Body of pancreas (tissue), 4 donors: ENCODE results near the gene XDH. TPM values are rescaled to one million over a fixed set of nuclear protein-coding genes. Genes with fewer than 3 reads are reported as not detected.

Experiments used
- ATAC-seq: fragments of 150-250 bp; one replicate; pipeline ENCODE4 v1.9.1; 2016
- DNase-seq, 4 donors: peaks; one replicate each; pipeline ENCODE4 v3.0.0-alpha.2; 2019
- H3K27ac ChIP-seq, 4 donors: fragments of 200-600 bp; sonication (generic); 1 replicate in 3 of 4; 2 replicates in 1 of 4; pipeline versions ENCODE4 v1.5.1 to v1.6.1; 2016 to 2019; ENCODE audit warnings: mild to moderate bottlenecking in 1 of 4, mixed read lengths in 1 of 4, moderate library complexity in 1 of 4
- H3K27me3 ChIP-seq, 2 donors: fragments of 200-600 bp; sonication (generic); one replicate each; pipeline ENCODE4 v1.6.0; 2016; ENCODE audit warnings: mild to moderate bottlenecking in 1 of 2
- H3K36me3 ChIP-seq, 2 donors: fragments of 200-600 bp; sonication (generic); replicated peaks in 1 of 2; 2 replicates each; pipeline ENCODE4 v1.5.1; 2016; ENCODE audit warnings: low read depth in 2 of 2; ENCODE audit not compliant: insufficient read depth in 1 of 2
- H3K4me1 ChIP-seq: fragments of 200-600 bp; sonication (generic); one replicate; pipeline ENCODE4 v1.6.0; 2016
- H3K4me3 ChIP-seq, 2 donors: fragments of 200-600 bp; sonication (generic); 1 replicate in 1 of 2; 2 replicates in 1 of 2; pipeline ENCODE4 v1.5.1; 2016 to 2019
- H3K9me3 ChIP-seq, 3 donors: fragments of 200-600 bp; sonication (generic); 1 replicate in 2 of 3; 2 replicates in 1 of 3; pipeline ENCODE4 v1.5.1; 2016
- CTCF ChIP-seq, 7 experiments: fragments of 450-650 bp in 4 of 7; fragments of 200-600 bp in 3 of 7; sonication (generic) in 3 of 7; IDR thresholded peaks; one replicate each; pipeline ENCODE4 v1.5.1; 2016 to 2019; ENCODE audit warnings: antibody characterized with exemption in 7 of 7
- POLR2A ChIP-seq, 3 donors: fragments of 450-650 bp; IDR thresholded peaks; one replicate each; pipeline ENCODE4 v1.6.1; 2016; ENCODE audit warnings: antibody characterized with exemption in 3 of 3, mild to moderate bottlenecking in 2 of 3
- WGBS, 2 donors: methylation state at CpG; one replicate each; pipeline ENCODE4 v1.1.5; 2017; 5-methylcytosine and 5-hydroxymethylcytosine counted together
- intact Hi-C: fragments of 100-400 bp; cut with DNase I; formaldehyde crosslinking; loops from one replicate; pipeline ENCODE4 v1.15.1; 2023
- total RNA-seq, 2 donors: library from RNA; depleted of rRNA; stranded (reverse); fragments of >200 nt; gene quantifications; one replicate each; pipeline ENCODE4 v1.1.0, GENCODE V29; 2016

Gene XDH
- total RNA-seq, 2 donors from 2014 or later, result 0.78 to 4.9 TPM

DNA sequence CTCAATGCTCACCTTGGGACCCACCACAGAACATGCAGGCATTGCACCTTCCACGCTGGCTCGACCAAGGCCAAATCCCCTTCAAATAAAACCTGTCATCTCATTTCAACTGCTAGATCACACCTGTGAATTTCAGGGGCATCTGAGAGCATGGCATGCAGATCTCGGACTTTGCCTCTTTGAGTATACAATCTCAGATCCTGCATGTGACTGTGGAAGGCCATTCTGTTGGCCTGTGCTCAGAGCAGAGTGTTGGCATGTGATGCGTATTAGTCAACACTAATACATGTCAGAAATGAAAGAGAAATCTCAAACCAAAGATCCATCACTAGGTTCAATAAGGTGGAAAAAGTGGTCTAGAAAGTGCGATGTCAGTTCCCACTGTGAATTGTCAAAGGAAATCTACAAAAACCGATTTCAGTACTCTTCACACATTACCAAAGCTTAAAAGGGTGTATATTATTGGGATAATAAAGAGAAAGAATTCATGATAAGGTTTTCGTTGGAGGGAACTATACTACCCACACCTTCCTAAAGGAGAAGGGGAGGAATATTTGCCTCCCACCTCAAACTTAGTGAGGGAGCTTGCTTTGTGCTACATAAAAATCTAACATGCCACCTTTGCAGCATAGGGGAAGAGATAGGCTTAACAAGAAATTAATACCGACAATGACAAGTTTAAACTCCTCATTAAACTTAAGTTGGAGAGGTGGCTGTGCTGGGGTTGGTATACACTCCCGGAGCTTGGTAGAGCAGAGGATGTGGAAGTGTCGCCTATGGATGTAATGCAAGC, 7.8 kb downstream of the XDH start:
- ATAC-seq, result no peak
- TF ChIP-seq CTCF (IDR thresholded peaks at IDR 0.05) (no peak), POLR2A (IDR thresholded peaks at IDR 0.05) (no peak)

GRCh38 chr2:31404827-31405226, 9.7 kb downstream of the XDH start:
- H3K27ac ChIP-seq, result no peak overlapping the region
- H3K4me3 ChIP-seq, result no peak overlapping the region
- DNase-seq (no peak), ATAC-seq (no peak)
- H3K4me1 ChIP-seq, result no peaks in the 10 kb centered on the region
- WGBS, 2 donors, result 90 to 93% methylated on average over 3 to 4 of the region's 4 CpGs
- TF ChIP-seq CTCF (IDR thresholded peaks at IDR 0.05) (no peak), POLR2A (IDR thresholded peaks at IDR 0.05) (no peak)
- intact Hi-C loops, result no loop called here
- H3K9me3 ChIP-seq, result no peaks in the 10 kb centered on the region
- no peaks in the 10 kb centered on the region for H3K36me3 ChIP-seq
- no peaks in the 10 kb centered on the region for H3K27me3 ChIP-seq

More for the DNA sequence above, 7.8 kb downstream of the XDH start:
- 78 to 80% methylated on average over 10 of the region's 10 CpGs for WGBS, 2 donors
- Histone ChIP-seq H3K4me3 (no peak overlapping the region), H3K27me3 (no peaks in the 10 kb centered on the region), H3K27ac (no peak overlapping the region), H3K9me3 (no peaks in the 10 kb centered on the region), H3K36me3 (no peaks in the 10 kb centered on the region), H3K4me1 (no peaks in the 10 kb centered on the region)
- no peak for DNase-seq
- intact Hi-C loops, result no loop called here

GRCh38 chr2:31404302-31404701, 10.2 kb downstream of the XDH start:
- Histone ChIP-seq H3K36me3 (no peaks in the 10 kb centered on the region), H3K4me1 (no peaks in the 10 kb centered on the region), H3K27me3 (no peaks in the 10 kb centered on the region), H3K9me3 (no peaks in the 10 kb centered on the region), H3K4me3 (no peak overlapping the region), H3K27ac (no peak overlapping the region)
- no peak for TF ChIP-seq POLR2A (IDR thresholded peaks at IDR 0.05)
- WGBS, 2 donors, result 67 to 79% methylated on average over 1 of the region's 1 CpG
- ATAC-seq (no peak), DNase-seq (no peak)
- intact Hi-C loops, result no loop called here

- no peak for ATAC-seq
- intact Hi-C loops, result no loop called here
- peaks cover 2% of the 10 kb centered on the region for H3K4me1 ChIP-seq
- WGBS, 2 donors, result 95% methylated on average over 1 of the region's 1 CpG
- no peaks in the 10 kb centered on the region for H3K36me3 ChIP-seq
- no peaks in the 10 kb centered on the region for H3K9me3 ChIP-seq
- no peaks in the 10 kb centered on the region for H3K27me3 ChIP-seq
- H3K27ac ChIP-seq, result no peak overlapping the region
- no peak for TF ChIP-seq POLR2A (IDR thresholded peaks at IDR 0.05)
- no peak for TF ChIP-seq CTCF (IDR thresholded peaks at IDR 0.05)
- no peak for DNase-seq
- no peak overlapping the region for H3K4me3 ChIP-seq
Observed at GRCh38 chr2:31402388-31402787, 12.2 kb downstream of the XDH start.

- no peak for ATAC-seq
- Histone ChIP-seq H3K9me3 (no peaks in the 10 kb centered on the region), H3K36me3 (no peaks in the 10 kb centered on the region), H3K4me3 (no peak overlapping the region), H3K27me3 (no peaks in the 10 kb centered on the region), H3K4me1 (peaks cover 10% of the 10 kb centered on the region), H3K27ac (no peak overlapping the region)
- DNase-seq, result no peak
- 74 to 75% methylated on average over 2 of the region's 2 CpGs for WGBS, 2 donors
- intact Hi-C loops, result no loop called here
- no peak for TF ChIP-seq CTCF (IDR thresholded peaks at IDR 0.05)
- TF ChIP-seq POLR2A (IDR thresholded peaks at IDR 0.05), result no peak
Observed at GRCh38 chr2:31401580-31401979, 13.0 kb downstream of the XDH start.
